ENCODE results near the gene UNC13D. TPM values are rescaled to one million over a fixed set of nuclear protein-coding genes. Genes with fewer than 3 reads are reported as not detected.
A peak's percentile ranks its signal among the peaks of the same experiment; 100 is the strongest.
"Not testable (repeated sequence)": the region's sequence is repeated elsewhere in the genome, so short reads cannot be mapped to it uniquely, and the experiment has no call there.

The UNC13D gene
- total RNA-seq, 2 donors from 2014 or later = 128 to 143 TPM

DNA sequence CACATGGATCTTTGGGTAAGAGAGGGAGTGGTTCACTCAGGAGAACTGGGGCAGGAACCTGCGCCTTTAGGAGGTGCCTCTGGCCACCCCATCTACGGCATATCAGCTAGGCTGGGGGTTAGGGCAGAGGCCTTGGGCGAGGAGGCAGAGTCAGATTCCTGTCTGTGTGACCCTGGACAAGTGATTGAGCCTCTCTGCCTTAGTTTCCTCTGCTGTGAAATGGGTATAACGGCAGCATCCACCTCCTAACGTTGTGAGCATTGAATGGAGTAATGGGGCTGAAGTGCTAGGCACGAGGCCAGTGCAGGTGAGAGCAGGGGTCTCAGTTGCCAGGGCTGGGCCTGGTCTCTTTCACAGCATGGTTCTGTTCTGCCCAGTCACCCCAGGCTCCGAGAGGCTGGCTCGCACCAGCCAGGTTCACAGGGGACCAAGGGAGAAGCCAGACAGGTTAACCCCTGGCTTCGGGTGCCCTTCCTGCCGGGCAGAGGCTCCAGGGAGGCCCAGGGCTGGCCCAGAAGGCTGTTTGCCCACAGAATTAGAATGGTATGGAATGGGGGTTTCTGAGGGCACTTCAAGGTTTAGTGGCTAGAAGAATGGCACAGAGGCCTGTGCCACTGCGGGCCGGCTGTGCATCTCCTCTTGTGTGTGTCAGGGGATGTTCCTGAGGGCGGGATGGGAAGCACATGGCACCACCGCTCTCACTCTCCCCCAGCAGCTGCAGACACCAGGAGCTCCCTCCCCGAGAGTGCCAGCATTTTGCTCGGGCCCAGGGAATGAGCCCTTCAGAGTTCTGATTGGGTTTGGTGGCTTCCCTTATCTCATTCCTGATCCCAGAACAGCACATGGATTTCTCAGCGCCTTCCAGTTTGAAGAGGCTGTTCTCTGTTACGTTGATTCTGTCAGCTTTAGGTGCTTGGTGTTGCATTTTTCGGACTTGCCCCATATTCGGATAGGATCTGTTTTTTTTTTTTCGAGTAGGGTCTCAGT lies 23.8 kb downstream of the UNC13D start:
- no peak for ATAC-seq
- no peaks in the 10 kb centered on the region for H3K36me3 Mint-ChIP-seq

DNA sequence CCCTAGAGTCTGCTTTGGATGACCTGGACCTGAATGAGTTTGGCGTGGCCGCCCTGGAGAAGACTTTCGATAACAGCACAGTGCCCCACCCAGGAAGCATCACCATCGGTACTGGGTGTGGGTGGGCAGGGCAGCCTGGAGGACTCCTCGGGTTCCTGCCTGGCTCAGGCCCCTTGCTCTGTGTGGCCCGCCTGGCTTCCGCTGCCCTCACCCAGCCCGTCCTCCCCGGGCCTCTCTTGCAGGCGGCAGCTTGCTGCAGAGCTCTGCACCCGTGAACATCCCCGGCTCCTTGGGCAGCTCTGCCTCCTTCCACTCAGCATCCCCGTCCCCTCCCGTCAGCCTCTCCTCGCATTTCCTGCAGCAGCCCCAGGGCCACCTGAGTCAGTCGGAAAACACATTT lies 24.5 kb downstream of the UNC13D start:
- Mint-ChIP-seq H3K27ac (peak overlapping the region; percentile 81 to 84), H3K9me3 (no peaks in the 10 kb centered on the region), H3K36me3 (no peaks in the 10 kb centered on the region)
- ATAC-seq (no peak), DNase-seq (ENCODE audit: low spot score in 2 of 2) (no peak)

More for the DNA sequence above, 23.8 kb downstream of the UNC13D start:
- Mint-ChIP-seq H3K27ac (peak overlapping the region; percentile 77 to 84), H3K9me3 (no peaks in the 10 kb centered on the region)
- no peak for DNase-seq (ENCODE audit: low spot score in 2 of 2)

DNA sequence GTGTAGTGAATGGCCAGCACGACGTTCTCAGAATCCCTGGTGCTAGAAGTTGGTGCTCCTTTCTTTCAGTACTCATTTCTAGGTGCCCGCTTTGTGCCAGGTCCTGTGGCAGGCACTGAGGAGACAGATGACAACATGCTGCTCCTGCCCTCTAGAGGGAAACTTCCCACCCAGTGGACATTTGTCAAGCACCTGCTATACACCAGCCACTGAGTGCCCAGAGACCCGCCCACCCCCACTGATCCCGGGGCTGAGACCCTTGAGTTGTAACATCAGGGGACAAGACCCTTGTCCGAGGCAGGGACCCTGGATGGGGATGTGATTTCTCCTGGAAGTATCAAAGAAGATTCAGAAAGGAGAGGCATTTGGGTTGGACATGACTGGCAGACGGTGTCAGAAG lies 25.1 kb downstream of the UNC13D start:
- ATAC-seq = no peak
- H3K9me3 Mint-ChIP-seq = no peaks in the 10 kb centered on the region
- no peaks in the 10 kb centered on the region for H3K36me3 Mint-ChIP-seq
- DNase-seq (ENCODE audit: low spot score in 2 of 2) = no peak
- peak overlapping the region; percentile 81 to 84 for H3K27ac Mint-ChIP-seq

DNA sequence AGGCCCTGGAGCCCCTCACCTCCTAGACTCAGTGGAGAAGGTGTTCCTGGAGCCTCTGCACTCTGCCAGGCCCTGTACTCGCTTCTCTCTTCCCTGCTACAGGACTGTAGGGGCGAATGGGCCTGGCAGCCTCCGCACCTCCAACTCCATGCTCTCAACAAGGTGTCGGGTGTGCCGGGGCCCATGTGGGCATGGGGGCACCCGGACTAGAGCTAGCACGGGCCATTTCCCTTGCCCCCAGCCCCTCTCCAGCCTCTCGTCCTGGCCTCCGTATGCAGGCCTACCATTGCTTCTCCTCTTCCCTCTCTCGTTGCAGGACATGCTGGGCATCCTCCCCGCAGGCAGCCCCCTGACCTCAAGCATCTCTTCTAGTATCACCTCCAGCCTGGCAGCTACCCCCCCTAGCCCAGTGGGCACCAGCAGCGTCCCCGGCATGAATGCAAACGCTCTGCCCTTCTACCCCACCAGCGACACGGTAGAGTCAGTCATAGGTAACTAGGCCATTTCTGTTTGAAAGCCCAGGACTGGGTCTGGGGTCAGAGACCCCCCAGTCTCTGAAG lies 25.8 kb downstream of the UNC13D start:
- no peaks in the 10 kb centered on the region for H3K36me3 Mint-ChIP-seq
- DNase-seq (ENCODE audit: low spot score in 2 of 2) (no peak), ATAC-seq (no peak)
- H3K27ac Mint-ChIP-seq = peak overlapping the region in 1 of 2 donors; percentile 84
- H3K9me3 Mint-ChIP-seq = no peaks in the 10 kb centered on the region

DNA sequence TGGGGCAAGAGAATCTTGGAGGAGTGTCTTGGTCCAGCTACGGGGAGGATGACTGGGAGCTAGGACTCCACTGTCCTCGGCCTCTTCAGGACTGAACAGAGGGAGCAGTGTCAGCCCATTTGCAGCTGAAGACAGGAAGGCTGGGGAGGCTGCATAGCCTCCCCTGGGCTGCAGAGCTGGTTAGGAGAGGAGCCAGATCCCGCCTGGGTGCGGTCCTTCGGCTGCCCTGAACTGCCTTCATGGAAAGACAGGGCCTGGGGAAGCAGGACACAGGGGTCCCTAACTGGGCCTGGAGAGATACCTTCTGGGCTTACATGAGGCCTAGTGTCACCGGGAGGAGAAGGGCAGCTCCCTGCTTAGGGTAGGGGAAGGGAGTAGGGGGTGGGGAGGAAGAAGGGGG lies 26.6 kb downstream of the UNC13D start:
- Mint-ChIP-seq H3K9me3 (no peaks in the 10 kb centered on the region), H3K27ac (peak overlapping the region in 1 of 2 donors; percentile 29), H3K36me3 (no peaks in the 10 kb centered on the region)
- no peak for DNase-seq (ENCODE audit: low spot score in 2 of 2)
- ATAC-seq = no peak

DNA sequence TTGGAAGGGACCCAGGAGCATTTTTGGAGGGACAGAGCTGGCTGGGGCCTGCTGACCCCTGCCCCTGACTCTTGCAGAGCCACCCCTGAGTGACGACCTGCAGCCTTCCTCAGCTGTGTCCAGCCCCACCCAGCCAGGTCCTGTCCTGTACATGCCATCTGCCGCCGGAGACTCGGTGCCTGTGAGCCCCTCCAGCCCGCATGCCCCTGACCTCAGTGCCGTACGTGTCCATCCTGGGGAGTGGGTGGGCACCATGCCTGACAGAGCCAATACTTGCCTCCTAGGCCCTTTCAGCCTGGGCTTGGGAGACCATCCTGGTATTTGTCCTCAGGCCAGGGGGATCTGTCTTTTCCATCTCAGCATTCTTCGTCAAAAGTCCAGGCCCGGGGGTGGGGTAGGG lies 27.5 kb downstream of the UNC13D start:
- peak overlapping the region; percentile 22 to 29 for H3K27ac Mint-ChIP-seq
- ATAC-seq (no peak), DNase-seq (ENCODE audit: low spot score in 2 of 2) (no peak)
- H3K9me3 Mint-ChIP-seq = no peaks in the 10 kb centered on the region
- H3K36me3 Mint-ChIP-seq = no peaks in the 10 kb centered on the region

DNA sequence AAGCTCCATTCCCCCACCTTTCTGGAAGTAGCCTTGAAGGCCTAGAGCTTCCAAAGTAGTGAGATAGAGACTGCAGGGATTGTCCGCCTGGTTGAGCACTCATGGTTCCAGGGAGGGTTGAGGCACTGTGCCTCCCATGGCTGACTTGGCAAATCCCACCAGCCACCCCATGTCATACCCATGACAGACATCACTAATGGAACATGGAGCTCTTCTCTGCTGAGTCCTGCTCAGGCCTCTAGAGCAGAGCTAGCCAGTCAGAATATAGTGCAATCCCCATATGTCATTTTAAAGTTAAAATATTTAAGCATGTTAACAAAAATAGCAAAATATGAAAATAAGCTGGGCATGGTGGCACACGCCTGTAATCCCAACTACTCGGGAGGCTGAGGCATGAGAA lies 28.8 kb downstream of the UNC13D start:
- no peaks in the 10 kb centered on the region for H3K36me3 Mint-ChIP-seq
- DNase-seq (ENCODE audit: low spot score in 2 of 2) (no peak), ATAC-seq (no peak)
- no peak overlapping the region for H3K27ac Mint-ChIP-seq
- H3K9me3 Mint-ChIP-seq = no peaks in the 10 kb centered on the region

DNA sequence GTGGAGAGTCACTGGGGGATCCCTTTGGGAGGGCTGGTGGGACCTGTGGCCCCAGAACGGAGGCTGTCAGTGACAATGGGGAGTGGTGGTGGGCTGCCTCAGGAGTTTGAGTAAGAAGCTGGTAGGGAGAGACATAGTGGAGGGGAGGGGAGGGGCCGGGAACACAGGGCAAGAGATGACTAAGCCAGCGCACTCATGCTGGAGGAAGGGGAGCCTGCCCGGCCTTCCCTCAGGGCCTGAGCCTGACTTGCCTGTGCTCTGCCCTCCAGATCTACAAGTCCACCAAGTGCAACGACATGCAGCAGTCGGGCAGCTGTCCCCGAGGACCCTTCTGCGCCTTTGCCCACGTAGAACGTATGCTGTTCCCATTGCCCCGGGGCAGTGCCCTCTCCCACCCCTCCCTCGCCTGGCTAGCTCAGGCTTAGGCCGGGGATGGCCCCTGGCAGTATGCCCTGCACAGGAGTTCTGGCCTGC lies 29.3 kb downstream of the UNC13D start:
- H3K27ac Mint-ChIP-seq = peak overlapping the region in 1 of 2 donors; percentile 58
- H3K9me3 Mint-ChIP-seq = no peaks in the 10 kb centered on the region
- ATAC-seq = no peak
- DNase-seq (ENCODE audit: low spot score in 2 of 2) = no peak
- H3K36me3 Mint-ChIP-seq = no peaks in the 10 kb centered on the region

DNA sequence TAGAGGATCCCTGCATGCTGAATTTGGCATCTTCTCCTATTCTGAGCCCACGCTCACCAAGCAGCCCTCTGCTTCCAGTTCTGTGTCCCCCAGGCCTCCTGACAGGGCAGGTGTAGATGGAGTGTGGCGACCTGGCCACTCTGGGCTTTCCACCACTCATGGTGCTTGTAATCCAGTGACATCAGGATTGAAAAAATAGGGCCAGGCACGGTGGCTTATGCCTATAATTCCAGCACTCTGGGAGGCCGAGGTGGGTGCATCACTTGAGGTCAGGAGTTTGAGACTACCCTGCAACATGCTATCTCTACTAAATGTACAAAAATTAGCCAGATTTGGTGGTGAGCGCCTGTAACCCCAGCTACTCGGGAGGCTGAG lies 30.2 kb downstream of the UNC13D start:
- ATAC-seq (no peak), DNase-seq (ENCODE audit: low spot score in 2 of 2) (no peak)
- H3K27ac Mint-ChIP-seq = peak overlapping the region; percentile 10 to 14
- H3K36me3 Mint-ChIP-seq = no peaks in the 10 kb centered on the region
- no peaks in the 10 kb centered on the region for H3K9me3 Mint-ChIP-seq

DNA sequence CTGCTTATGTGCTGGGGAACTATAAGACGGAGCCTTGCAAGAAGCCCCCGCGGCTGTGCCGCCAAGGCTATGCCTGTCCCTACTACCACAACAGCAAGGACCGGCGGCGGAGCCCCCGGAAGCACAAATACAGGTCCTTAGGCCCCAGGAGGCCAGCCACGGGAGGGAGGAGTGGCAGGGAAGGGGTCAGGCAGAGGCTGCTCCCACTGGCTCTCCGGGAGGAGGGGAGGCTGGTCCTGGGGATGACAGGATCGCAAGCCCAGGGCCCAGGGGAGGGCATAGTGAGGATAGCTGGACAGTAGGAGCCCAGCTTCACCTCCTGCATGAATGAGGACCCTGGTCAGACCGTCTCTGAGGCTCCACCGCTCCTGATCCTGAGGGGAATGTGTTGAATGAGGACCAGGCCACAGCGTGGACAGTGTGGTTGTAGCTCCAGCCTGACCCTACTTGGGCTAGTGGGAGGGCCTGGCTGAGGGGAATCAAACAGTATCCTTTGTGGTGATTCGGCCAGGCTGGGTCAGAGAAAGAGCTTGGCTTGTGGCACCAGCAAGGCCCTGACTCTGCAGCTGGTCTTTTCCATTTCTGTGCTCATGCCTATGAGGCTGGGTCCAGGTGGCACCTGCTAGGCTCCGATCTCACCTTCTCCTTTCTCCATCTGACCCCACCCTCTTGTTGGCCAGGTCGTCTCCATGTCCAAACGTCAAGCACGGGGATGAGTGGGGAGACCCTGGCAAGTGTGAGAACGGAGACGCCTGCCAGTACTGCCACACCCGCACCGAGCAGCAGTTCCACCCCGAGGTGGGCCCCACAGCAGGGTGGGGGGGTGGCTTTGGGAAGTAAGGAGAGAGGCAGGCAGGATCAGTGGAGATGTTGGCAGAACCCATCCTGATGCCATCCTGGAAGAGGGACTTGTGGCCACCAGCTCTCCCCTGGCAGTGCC lies 30.9 kb downstream of the UNC13D start:
- ATAC-seq = no peak
- no peaks in the 10 kb centered on the region for H3K9me3 Mint-ChIP-seq
- no peaks in the 10 kb centered on the region for H3K36me3 Mint-ChIP-seq
- peak overlapping the region; percentile 10 to 87 for H3K27ac Mint-ChIP-seq
- DNase-seq (ENCODE audit: low spot score in 2 of 2) = no peak

DNA sequence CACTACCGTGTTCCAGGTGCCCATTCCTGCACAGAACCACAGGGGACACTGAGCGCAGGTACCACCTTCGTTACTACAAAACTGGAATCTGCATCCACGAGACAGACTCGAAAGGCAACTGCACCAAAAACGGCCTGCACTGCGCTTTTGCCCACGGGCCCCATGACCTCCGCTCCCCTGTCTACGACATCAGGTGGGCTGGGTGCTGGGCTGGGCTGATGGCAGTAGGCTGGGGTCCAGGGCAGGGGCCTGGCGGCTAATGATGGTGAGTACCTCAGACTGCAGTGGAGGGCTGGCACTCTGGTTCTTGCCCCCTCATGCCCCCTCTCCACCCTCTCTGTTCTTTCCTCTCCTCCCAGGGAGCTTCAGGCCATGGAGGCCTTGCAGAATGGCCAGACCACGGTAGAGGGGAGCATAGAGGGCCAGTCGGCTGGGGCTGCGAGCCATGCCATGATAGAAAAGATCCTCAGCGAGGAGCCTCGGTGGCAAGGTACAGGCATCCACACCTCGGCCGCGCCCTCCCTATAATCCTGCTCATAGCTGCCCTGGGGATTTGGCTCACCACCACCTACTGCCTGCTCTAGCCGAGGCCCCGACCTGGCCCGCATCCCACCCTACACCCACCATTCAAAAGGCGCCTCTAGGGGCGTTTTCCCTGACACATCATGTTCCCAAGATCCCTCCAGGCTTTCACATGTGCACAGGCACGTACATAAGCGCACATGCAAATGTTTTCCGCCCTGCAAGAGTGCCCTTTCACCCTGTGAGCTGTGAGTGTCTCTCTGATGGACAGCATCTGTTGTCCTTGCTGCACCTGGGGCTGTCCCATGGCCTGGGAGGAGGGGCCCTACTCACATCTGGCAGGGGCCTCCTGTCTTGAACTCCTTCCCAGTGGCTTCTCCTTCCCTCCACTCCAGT lies 31.8 kb downstream of the UNC13D start:
- DNase-seq (ENCODE audit: low spot score in 2 of 2) (no peak), ATAC-seq (no peak)
- Mint-ChIP-seq H3K36me3 (no peaks in the 10 kb centered on the region), H3K9me3 (no peaks in the 10 kb centered on the region), H3K27ac (peak overlapping the region; percentile 10 to 87)

DNA sequence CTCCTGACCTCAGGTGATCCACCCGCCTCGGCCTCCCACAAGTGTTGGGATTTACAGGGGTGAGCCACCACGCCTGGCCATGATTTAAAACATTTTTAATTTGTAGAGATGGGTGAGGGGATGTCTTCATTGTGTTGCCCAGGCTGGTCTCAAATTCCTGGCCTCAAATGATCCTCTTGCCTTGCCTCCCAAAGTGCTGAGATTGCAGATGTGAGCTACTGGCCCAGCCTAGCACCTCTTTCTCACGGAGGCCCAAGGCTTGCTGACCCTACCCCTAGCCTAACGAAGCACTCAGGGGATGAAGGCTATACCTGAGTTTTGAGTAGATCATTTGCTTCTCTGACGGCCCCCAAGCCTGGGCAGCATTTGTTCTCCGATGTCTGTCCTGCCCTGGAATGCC lies 33.0 kb downstream of the UNC13D start:
- Mint-ChIP-seq H3K9me3 (no peaks in the 10 kb centered on the region), H3K36me3 (no peaks in the 10 kb centered on the region)

DNA sequence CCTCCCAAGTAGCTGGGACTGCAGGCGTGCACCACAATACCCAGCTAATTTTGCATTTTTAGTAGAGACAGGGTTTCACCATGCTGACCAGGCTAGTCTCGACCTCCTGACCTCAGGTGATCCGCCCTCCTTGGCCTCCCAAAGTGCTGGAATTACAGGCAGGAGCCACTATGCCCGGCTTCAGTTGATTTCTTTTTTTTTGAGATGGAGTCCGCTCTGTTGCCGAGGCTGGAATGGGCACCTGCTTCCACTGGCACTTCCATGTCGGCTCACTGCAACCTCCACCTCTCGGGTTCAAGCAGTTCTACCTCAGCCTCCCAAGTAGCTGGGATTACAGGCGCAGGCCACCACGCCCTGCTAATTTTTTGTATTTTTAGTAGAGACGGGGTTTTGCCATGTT lies 33.4 kb downstream of the UNC13D start:
- ATAC-seq; H3K36me3 Mint-ChIP-seq; H3K9me3 Mint-ChIP-seq; H3K27ac Mint-ChIP-seq; DNase-seq (ENCODE audit: low spot score in 2 of 2): not testable (repeated sequence)

More for the DNA sequence above, 33.0 kb downstream of the UNC13D start:
- no peak overlapping the region for H3K27ac Mint-ChIP-seq
- ATAC-seq (no peak), DNase-seq (ENCODE audit: low spot score in 2 of 2) (no peak)

DNA sequence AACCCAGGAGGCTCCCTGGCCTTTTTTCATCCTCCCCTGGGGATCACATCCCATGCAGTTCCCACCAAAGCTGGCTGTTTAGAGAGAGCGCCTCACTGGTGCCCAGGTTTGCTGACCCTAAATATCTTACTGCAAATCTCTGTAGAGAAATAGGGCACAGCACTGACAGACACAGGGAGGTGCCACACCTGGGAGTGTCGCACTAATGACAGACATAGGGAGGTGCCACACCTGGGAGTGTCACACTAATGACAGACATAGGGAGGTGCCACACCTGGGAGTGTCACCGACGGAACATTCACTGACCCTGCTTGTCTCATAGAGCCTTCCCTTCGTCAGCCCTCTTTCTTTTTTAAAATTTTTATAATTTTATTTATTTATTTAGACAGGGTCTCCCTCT lies 34.0 kb downstream of the UNC13D start:
- ATAC-seq (no peak), DNase-seq (ENCODE audit: low spot score in 2 of 2) (no peak)
- H3K36me3 Mint-ChIP-seq = no peaks in the 10 kb centered on the region
- peak overlapping the region in 1 of 2 donors; percentile 60 for H3K27ac Mint-ChIP-seq
- H3K9me3 Mint-ChIP-seq = no peaks in the 10 kb centered on the region

DNA sequence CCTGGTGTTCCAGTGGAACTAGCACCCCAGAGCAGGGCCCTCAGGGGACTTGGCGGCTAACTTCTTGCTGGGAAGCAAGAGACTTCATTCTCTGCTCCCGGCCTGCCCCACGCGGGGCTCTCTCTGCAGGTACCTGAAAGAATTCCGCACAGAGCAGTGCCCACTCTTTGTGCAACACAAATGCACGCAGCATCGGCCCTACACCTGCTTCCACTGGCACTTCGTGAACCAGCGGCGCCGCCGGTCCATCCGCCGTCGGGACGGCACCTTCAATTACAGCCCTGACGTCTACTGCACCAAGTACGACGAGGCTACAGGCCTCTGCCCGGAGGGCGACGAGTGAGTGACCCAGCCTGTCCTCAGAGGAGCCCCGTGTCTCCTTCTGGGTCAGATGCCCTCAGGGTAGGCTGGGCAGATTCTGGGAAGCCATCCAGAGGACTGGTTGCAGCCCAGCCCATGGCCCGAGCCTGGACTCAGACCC lies 34.5 kb downstream of the UNC13D start:
- Mint-ChIP-seq H3K27ac (no peak overlapping the region), H3K9me3 (no peaks in the 10 kb centered on the region), H3K36me3 (no peaks in the 10 kb centered on the region)
- DNase-seq (ENCODE audit: low spot score in 2 of 2) (no peak), ATAC-seq (no peak)

Data from activated naive CD4-positive, alpha-beta T cell treated with anti-CD3 and anti-CD28 coated beads, Interleukin-2, amount 50 U/mL, for 72 hours (primary cell).